ENCODE measurements around the gene IL26. TPM values are rescaled to one million over a fixed set of nuclear protein-coding genes. Genes with fewer than 3 reads are reported as not detected.

IL26 gene
- total RNA-seq, 1 donor from 2014 or later: not detected

DNA sequence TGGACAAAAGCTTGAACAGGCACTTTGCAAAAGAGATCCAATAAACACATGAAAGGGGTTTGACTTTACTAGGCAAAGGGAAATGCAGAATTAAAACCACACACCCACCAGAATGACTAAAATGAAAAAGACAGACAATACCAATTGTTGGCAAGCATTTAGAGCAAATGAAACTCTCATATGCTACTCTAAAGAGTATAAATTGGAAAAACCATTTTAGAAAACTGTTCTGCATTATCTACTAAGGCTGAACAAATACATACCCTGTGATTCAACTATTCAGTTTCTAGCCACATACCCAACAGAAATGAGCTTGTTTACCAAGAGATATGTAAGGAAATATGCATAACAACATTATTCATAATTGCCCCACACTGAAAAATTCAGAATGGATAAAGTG is 36.3 kb upstream of the IL26 start:
- Mint-ChIP-seq H3K4me1 (ENCODE audit: unreplicated experiment) (peaks cover 17% of the 10 kb centered on the region), H3K9me3 (ENCODE audit: unreplicated experiment) (no peaks in the 10 kb centered on the region), H3K27me3 (ENCODE audit: unreplicated experiment) (peaks cover 4% of the 10 kb centered on the region), H3K27ac (ENCODE audit: unreplicated experiment) (no peak overlapping the region), H3K4me3 (ENCODE audit: unreplicated experiment) (no peak overlapping the region), H3K36me3 (ENCODE audit: unreplicated experiment) (no peaks in the 10 kb centered on the region)
- TF ChIP-seq CTCF (IDR thresholded peaks at IDR 0.05): no peak
- DNase-seq (ENCODE audit: extremely low spot score, unreplicated experiment): no peak

DNA sequence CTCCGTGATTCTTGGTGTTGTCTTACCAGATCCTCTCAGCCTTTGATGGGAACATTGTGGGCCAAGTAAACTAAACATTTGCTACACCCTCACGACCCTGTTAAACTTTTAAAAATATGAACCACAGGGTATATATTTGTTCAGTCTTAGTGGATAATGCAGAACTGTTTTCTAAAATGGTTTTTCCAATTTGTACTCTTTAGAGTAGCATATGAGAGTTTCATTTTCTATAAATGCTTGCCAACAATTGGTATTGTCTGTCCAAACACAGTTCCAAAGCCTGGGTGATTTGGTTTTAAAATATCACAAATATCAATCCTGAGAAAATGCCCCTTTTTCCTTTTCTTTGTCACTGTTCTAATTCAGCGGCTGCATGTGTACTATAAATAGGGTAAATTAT is 34.5 kb upstream of the IL26 start:
- Mint-ChIP-seq H3K27me3 (ENCODE audit: unreplicated experiment) (peaks cover 4% of the 10 kb centered on the region), H3K4me3 (ENCODE audit: unreplicated experiment) (no peak overlapping the region), H3K9me3 (ENCODE audit: unreplicated experiment) (no peaks in the 10 kb centered on the region), H3K4me1 (ENCODE audit: unreplicated experiment) (peaks cover 14% of the 10 kb centered on the region), H3K27ac (ENCODE audit: unreplicated experiment) (no peak overlapping the region), H3K36me3 (ENCODE audit: unreplicated experiment) (no peaks in the 10 kb centered on the region)
- DNase-seq (ENCODE audit: extremely low spot score, unreplicated experiment): no peak
- no peak for TF ChIP-seq CTCF (IDR thresholded peaks at IDR 0.05)

GRCh38 chr12:68259318-68259940 is 33.8 kb upstream of the IL26 start:
- no peak for DNase-seq (ENCODE audit: extremely low spot score, unreplicated experiment)
- Mint-ChIP-seq H3K4me3 (ENCODE audit: unreplicated experiment) (no peak overlapping the region), H3K27ac (ENCODE audit: unreplicated experiment) (no peak overlapping the region)

GRCh38 chr12:68253504-68253903 is 27.9 kb upstream of the IL26 start, which contains the start of gene IL22:
Gene IL22 (minus strand): TSS chr12:68253604. CDS start chr12:68253448, 156 bp downstream.
- H3K4me1 Mint-ChIP-seq (ENCODE audit: unreplicated experiment): peaks cover 2% of the 10 kb centered on the region
- H3K9me3 Mint-ChIP-seq (ENCODE audit: unreplicated experiment): no peaks in the 10 kb centered on the region
- H3K4me3 Mint-ChIP-seq (ENCODE audit: unreplicated experiment): no peak within 1 kb of the TSS

More at GRCh38 chr12:68259318-68259940, 33.8 kb upstream of the IL26 start:
- no peak for TF ChIP-seq CTCF (IDR thresholded peaks at IDR 0.05)
- Mint-ChIP-seq H3K27me3 (ENCODE audit: unreplicated experiment) (peaks cover 8% of the 10 kb centered on the region), H3K36me3 (ENCODE audit: unreplicated experiment) (no peaks in the 10 kb centered on the region), H3K9me3 (ENCODE audit: unreplicated experiment) (no peaks in the 10 kb centered on the region), H3K4me1 (ENCODE audit: unreplicated experiment) (peaks cover 8% of the 10 kb centered on the region)

GRCh38 chr12:68252077-68252476 is 26.5 kb upstream of the IL26 start:
- TF ChIP-seq CTCF (IDR thresholded peaks at IDR 0.05): no peak
- Mint-ChIP-seq H3K4me3 (ENCODE audit: unreplicated experiment) (no peak overlapping the region), H3K27ac (ENCODE audit: unreplicated experiment) (no peak overlapping the region)

More at GRCh38 chr12:68253504-68253903, 27.9 kb upstream of the IL26 start, which contains the start of gene IL22:
- Mint-ChIP-seq H3K27ac (ENCODE audit: unreplicated experiment) (no peak within 1 kb of the TSS), H3K27me3 (ENCODE audit: unreplicated experiment) (peaks cover 17% of the 10 kb centered on the region), H3K36me3 (ENCODE audit: unreplicated experiment) (no peaks in the 10 kb centered on the region)
- DNase-seq (ENCODE audit: extremely low spot score, unreplicated experiment): no peak
- TF ChIP-seq CTCF (IDR thresholded peaks at IDR 0.05): no peak

More at GRCh38 chr12:68252077-68252476, 26.5 kb upstream of the IL26 start:
- Mint-ChIP-seq H3K4me1 (ENCODE audit: unreplicated experiment) (peaks cover 2% of the 10 kb centered on the region), H3K27me3 (ENCODE audit: unreplicated experiment) (peaks cover 14% of the 10 kb centered on the region), H3K9me3 (ENCODE audit: unreplicated experiment) (no peaks in the 10 kb centered on the region), H3K36me3 (ENCODE audit: unreplicated experiment) (no peaks in the 10 kb centered on the region)
- no peak for DNase-seq (ENCODE audit: extremely low spot score, unreplicated experiment)
